Subcutaneous adipose tissue (tissue), 1 donor: ENCODE measurements around the gene LASP1NB.

Experiments used
- CTCF ChIP-seq: fragments of 450-650 bp; IDR thresholded peaks from one replicate; pipeline ENCODE4 v1.5.1; 2016; ENCODE audit warnings: low read depth, mild to moderate bottlenecking, control low read depth, antibody characterized with exemption, moderate library complexity

LASP1NB gene

GRCh38 chr17:38912221-38912813 lies 13.1 kb upstream of the LASP1NB start:
- TF ChIP-seq CTCF: no peak

- TF ChIP-seq CTCF: no peak
These were observed 10.4 kb upstream of the LASP1NB start for GRCh38 chr17:38914741-38915638.

- no peak for TF ChIP-seq CTCF
These were observed 9.8 kb upstream of the LASP1NB start for GRCh38 chr17:38915639-38915995.

GRCh38 chr17:38916771-38917170 lies 8.6 kb upstream of the LASP1NB start:
- TF ChIP-seq CTCF: no peak

- no peak for TF ChIP-seq CTCF
These were observed 8.2 kb upstream of the LASP1NB start for GRCh38 chr17:38917259-38917658.

- no peak for TF ChIP-seq CTCF
These were observed 7.1 kb upstream of the LASP1NB start for GRCh38 chr17:38918129-38918913.

- TF ChIP-seq CTCF: no peak
These were observed 6.5 kb upstream of the LASP1NB start for GRCh38 chr17:38918916-38919315.
